Lower leg skin (tissue), 3 donors: ENCODE results near the gene ABCB9.

Experiments used
- POLR2A ChIP-seq, 2 donors: fragments of 450-650 bp; IDR thresholded peaks; one replicate each; pipeline ENCODE4 v1.6.1; 2016 to 2017; ENCODE audit warnings: antibody characterized with exemption in 2 of 2, mild to moderate bottlenecking in 1 of 2, moderate library complexity in 1 of 2
- TF ChIP-seq, protein P1 (sequence below), 3 donors: fragments of 450-650 bp; IDR thresholded peaks; one replicate each; pipeline ENCODE4 v1.5.1; 2016; ENCODE audit warnings: antibody characterized with exemption in 3 of 3, mild to moderate bottlenecking in 3 of 3, moderate library complexity in 2 of 3

DNA sequence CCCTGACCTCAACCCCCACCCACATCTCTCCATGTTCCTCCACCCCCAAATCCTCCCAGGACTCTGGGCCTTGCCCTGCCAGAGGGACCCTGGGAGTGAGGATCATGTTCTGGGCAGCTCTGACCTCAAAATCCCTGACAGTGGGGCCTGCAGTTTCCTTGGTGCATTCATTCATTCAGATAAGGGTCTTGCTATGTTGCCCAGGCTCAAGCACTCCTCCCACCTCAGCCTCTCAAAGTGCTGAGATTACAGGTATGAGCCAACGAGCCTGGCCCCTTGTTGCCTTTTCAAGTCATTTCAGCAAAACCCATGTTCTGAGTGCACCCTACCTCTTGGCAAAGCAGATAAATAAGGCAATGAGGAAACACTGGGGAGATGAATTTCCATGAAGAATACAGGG is 43.8 kb upstream of the ABCB9 start:
- TF ChIP-seq, protein P1, sequence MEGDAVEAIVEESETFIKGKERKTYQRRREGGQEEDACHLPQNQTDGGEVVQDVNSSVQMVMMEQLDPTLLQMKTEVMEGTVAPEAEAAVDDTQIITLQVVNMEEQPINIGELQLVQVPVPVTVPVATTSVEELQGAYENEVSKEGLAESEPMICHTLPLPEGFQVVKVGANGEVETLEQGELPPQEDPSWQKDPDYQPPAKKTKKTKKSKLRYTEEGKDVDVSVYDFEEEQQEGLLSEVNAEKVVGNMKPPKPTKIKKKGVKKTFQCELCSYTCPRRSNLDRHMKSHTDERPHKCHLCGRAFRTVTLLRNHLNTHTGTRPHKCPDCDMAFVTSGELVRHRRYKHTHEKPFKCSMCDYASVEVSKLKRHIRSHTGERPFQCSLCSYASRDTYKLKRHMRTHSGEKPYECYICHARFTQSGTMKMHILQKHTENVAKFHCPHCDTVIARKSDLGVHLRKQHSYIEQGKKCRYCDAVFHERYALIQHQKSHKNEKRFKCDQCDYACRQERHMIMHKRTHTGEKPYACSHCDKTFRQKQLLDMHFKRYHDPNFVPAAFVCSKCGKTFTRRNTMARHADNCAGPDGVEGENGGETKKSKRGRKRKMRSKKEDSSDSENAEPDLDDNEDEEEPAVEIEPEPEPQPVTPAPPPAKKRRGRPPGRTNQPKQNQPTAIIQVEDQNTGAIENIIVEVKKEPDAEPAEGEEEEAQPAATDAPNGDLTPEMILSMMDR (IDR thresholded peaks at IDR 0.05), result no peak
- no peak for TF ChIP-seq POLR2A (IDR thresholded peaks at IDR 0.05)
